K562 (cell line): ENCODE measurements around the gene GAP43. TPM values are rescaled to one million over a fixed set of nuclear protein-coding genes. Genes with fewer than 3 reads are reported as not detected.

Source experiments
- ATAC-seq: fragments of 200-7000 bp; cut with Tn5 transposase; 3 replicates; pipeline ENCODE4 v1.9.1; 2020; ENCODE audit warnings: moderate library complexity
- BruUV-seq: library from RNA; stranded (reverse); fragments of 400-500 nt; replicated peaks from 2 replicates; lab custom pipeline; 2021; lab: Mats Ljungman, UMichigan
- CTCF ChIA-PET: fragments of 300-600 bp; formaldehyde crosslinking; extraction: SDS; loops from one replicate; lab custom pipeline; 2021; ENCODE audit warnings: low intra/inter-chr PET ratio; lab: Yijun Ruan, JAX
- POLR2A ChIA-PET: fragments of 300-600, 350-650 bp; sonication (Branson Sonifier 250); formaldehyde crosslinking; extraction: SDS; loops from one replicate; lab custom pipeline; 2021; ENCODE audit warnings: antibody characterized with exemption, inconsistent platforms; lab: Yijun Ruan, JAX
- DNase-seq, 4 experiments: peaks; one replicate each; pipeline versions ENCODE4 v3.0.0 to v3.0.0-alpha.2; 2011 to 2018; ENCODE audit warnings: low spot score in 3 of 4, mixed read lengths in 3 of 4; ENCODE audit errors: extremely low read depth in 1 of 4
- FAIRE-seq: peaks from 2 replicates; lab custom pipeline; 2011; peaks lifted over from hg19 to GRCh38; lab: Jason Lieb, UNC
- H2AFZ ChIP-seq: 2 replicates; pipeline ENCODE4 v1.6.0; 2011; ENCODE audit warnings: low read depth, low read length, control low read depth, inconsistent platforms
- H3K27ac ChIP-seq: fragments of 200-600 bp; 3 replicates; pipeline ENCODE4 v1.8.0; 2011; ENCODE audit warnings: low read depth, mild to moderate bottlenecking, control low read depth, inconsistent platforms, low read length, moderate library complexity, mixed read lengths; ENCODE audit errors: extremely low read depth
- H3K27me3 ChIP-seq, 2 experiments: fragments of 300-600 bp in 1 of 2; 2 replicates in 1 of 2; 3 replicates in 1 of 2; pipeline versions ENCODE4 v1.6.0 to v1.8.0; 2011; ENCODE audit warnings: inconsistent platforms in 2 of 2, low read length in 2 of 2, mild to moderate bottlenecking in 1 of 2, mixed read lengths in 1 of 2, moderate library complexity in 1 of 2; ENCODE audit not compliant: control insufficient read depth in 2 of 2, insufficient read depth in 2 of 2
- H3K36me3 ChIP-seq: fragments of 300-600 bp; 3 replicates; pipeline ENCODE4 v1.8.0; 2011; ENCODE audit warnings: mild to moderate bottlenecking, low read length, inconsistent platforms; ENCODE audit not compliant: control insufficient read depth, insufficient read depth
- H3K4me1 ChIP-seq, 2 experiments: fragments of 200-600 bp in 1 of 2; replicated peaks in 1 of 2; 2 replicates in 1 of 2; 3 replicates in 1 of 2; pipeline versions ENCODE4 v1.5.1 to v1.8.0; 2011; ENCODE audit warnings: inconsistent platforms in 2 of 2, low read length in 2 of 2, mild to moderate bottlenecking in 1 of 2, mixed read lengths in 1 of 2, moderate library complexity in 1 of 2; ENCODE audit not compliant: control insufficient read depth in 2 of 2, insufficient read depth in 2 of 2
- H3K4me2 ChIP-seq: 2 replicates; pipeline ENCODE4 v1.6.1; 2011; ENCODE audit warnings: low read length, control low read depth, inconsistent platforms, mixed read lengths; ENCODE audit not compliant: insufficient read depth
- H3K4me3 ChIP-seq: fragments of 200-600 bp; sonication (generic), shearing (Covaris generic); 2 replicates; pipeline ENCODE4 v1.5.1; 2016; ENCODE audit warnings: control low read depth, inconsistent platforms
- H3K79me2 ChIP-seq: fragments of 200-600 bp; 3 replicates; pipeline ENCODE4 v1.8.0; 2011; ENCODE audit warnings: low read length, inconsistent platforms; ENCODE audit not compliant: control insufficient read depth, insufficient read depth
- H3K9ac ChIP-seq, 2 experiments: 2 replicates each; pipeline versions ENCODE4 v1.6.0 to v1.6.1; 2011; ENCODE audit warnings: low read depth in 2 of 2, low read length in 2 of 2, control low read depth in 1 of 2, inconsistent platforms in 1 of 2, mild to moderate bottlenecking in 1 of 2, mixed read lengths in 1 of 2; ENCODE audit not compliant: insufficient read depth in 1 of 2
- H3K9me1 ChIP-seq: one replicate; pipeline ENCODE4 v1.6.0; 2011; ENCODE audit warnings: inconsistent platforms, mild to moderate bottlenecking, low read length, moderate library complexity; ENCODE audit not compliant: control insufficient read depth, insufficient read depth
- H3K9me3 ChIP-seq: replicated peaks from 2 replicates; pipeline ENCODE4 v1.5.1; 2011; ENCODE audit warnings: low read depth, low read length, inconsistent platforms; ENCODE audit not compliant: control insufficient read depth, insufficient read depth
- H4K20me1 ChIP-seq: replicated peaks from 2 replicates; pipeline ENCODE4 v1.6.1; 2011; ENCODE audit warnings: low read length, inconsistent platforms, mixed read lengths; ENCODE audit not compliant: control insufficient read depth, insufficient read depth
- HNRNPL ChIP-seq: fragments of 200-400 bp; formaldehyde crosslinking; IDR thresholded peaks from 2 replicates; pipeline ENCODE4 v1.6.1; 2017; ENCODE audit warnings: low read depth, mild to moderate bottlenecking, low read length
- KLF6 ChIP-seq: fragments of 250-450 bp; sonication (Bioruptor Pico); IDR thresholded peaks from 2 replicates; pipeline ENCODE4 v1.4.0; 2020; ENCODE audit warnings: mild to moderate bottlenecking, moderate library complexity, borderline replicate concordance
- MAFK ChIP-seq: IDR thresholded peaks from 2 replicates; pipeline ENCODE4 v1.6.1; 2011; ENCODE audit warnings: low read length, improper control_type of control experiment
- SREBF2 ChIP-seq: sonication (generic); formaldehyde crosslinking; IDR thresholded peaks from 2 replicates; pipeline ENCODE4 v1.4.0; 2020; ENCODE audit warnings: mild to moderate bottlenecking, missing genetic modification reagents
- ZBTB49 ChIP-seq: sonication (generic); formaldehyde crosslinking; IDR thresholded peaks from 2 replicates; pipeline ENCODE4 v1.8.0; 2022; ENCODE audit warnings: missing genetic modification reagents, mild to moderate bottlenecking, borderline replicate concordance
- ZFX ChIP-seq: sonication (generic); formaldehyde crosslinking; IDR thresholded peaks from 2 replicates; pipeline ENCODE4 v1.8.0; 2022; ENCODE audit warnings: mild to moderate bottlenecking, missing genetic modification reagents, moderate library complexity
- WGBS: fragments of 100-300 bp; shearing (Covaris generic); methylation state at CpG from one replicate; pipeline ENCODE4 v1.1.6; 2016; ENCODE audit warnings: low coverage, mixed read lengths; ENCODE audit not compliant: insufficient coverage; ENCODE audit errors: missing lambda C conversion rate; 5-methylcytosine and 5-hydroxymethylcytosine counted together
- in situ Hi-C: fragments of 300-500 bp; cut with MboI; formaldehyde crosslinking; loops from 4 replicates; pipeline ENCODE4 v1.15.0; 2018; ENCODE audit warnings: inconsistent platforms, mixed read lengths
- intact Hi-C: fragments of 100-400 bp; cut with micrococcal nuclease; formaldehyde crosslinking; loops from 2 replicates; pipeline ENCODE4 v1.14.2; 2022
- polyA plus RNA-seq, 8 experiments: library from polyadenylated mRNA; depleted of rRNA in 4 of 8; stranded (reverse) in 5 of 8; unstranded in 3 of 8; fragments of >200 nt; fragmentation: Nextera tagmentation in 2 of 8; fragmentation: Illumina TruSeq in 1 of 8; extraction: Ambion mirVana in 2 of 8; extraction: Trizol in 1 of 8; gene quantifications; 2 replicates each; pipeline versions ENCODE4 v1.2.1 to v1.2.3, GENCODE V29; 2011 to 2014; ENCODE audit warnings: inconsistent platforms in 1 of 8, missing spikeins in 1 of 8
- total RNA-seq, 7 experiments: library from RNA; depleted of rRNA in 6 of 7; stranded (reverse); fragments of >200 nt in 6 of 7; fragmentation: Illumina TruSeq in 2 of 7; extraction: Trizol in 2 of 7; gene quantifications; 2 replicates each; pipeline versions ENCODE4 v1.2.1 to v1.2.3, GENCODE V29; 2011 to 2021; ENCODE audit warnings: low replicate concordance in 1 of 7

The GAP43 gene
- total and polyA plus RNA-seq, 9 of the 15 experiments (the other 6 are each of a cell fraction or from before 2014, with no cell fraction given): 0.04 to 0.11 (median 0.09) TPM; not detected in 6

- Histone ChIP-seq H3K9me1 (no peaks in the 10 kb centered on the region), H3K36me3 (no peaks in the 10 kb centered on the region), H3K9me3 (no peaks in the 10 kb centered on the region), H3K27me3 (no peaks in the 10 kb centered on the region)
- TF ChIP-seq HNRNPL (no peak), ZFX (CRISPR knock-in tag) (no peak), ZBTB49 (CRISPR knock-in tag) (no peak), MAFK (no peak), KLF6 (no peak), SREBF2 (CRISPR knock-in tag) (no peak)
- TF ChIP-seq, all 486 proteins: peak for 0
- Histone ChIP-seq H3K9ac (no peak overlapping the region), H3K4me3 (no peak overlapping the region), H3K4me2 (no peak overlapping the region), H2AFZ (no peak overlapping the region), H4K20me1 (no peaks in the 10 kb centered on the region), H3K27ac (no peak overlapping the region), H3K79me2 (no peaks in the 10 kb centered on the region), H3K4me1 (no peaks in the 10 kb centered on the region)
- in situ Hi-C loops: no loop called here
- DNase-seq: no peak
- FAIRE-seq: no peak
- no TSS peak for BruUV-seq
- POLR2A ChIA-PET: no interaction called here
- WGBS: 0% methylated on average over 3 of the region's 3 CpGs
- no peak for ATAC-seq
- intact Hi-C loops: no loop called here
- CTCF ChIA-PET: no interaction called here
Measured at GRCh38 chr3:115630850-115631249, 7.5 kb downstream of the GAP43 start.
